Lower leg skin (tissue), 4 donors: Measurements from ENCODE around the gene LSM3. TPM values are rescaled to one million over a fixed set of nuclear protein-coding genes. Genes with fewer than 3 reads are reported as not detected.

ENCODE experiments used
- DNase-seq, 2 donors: peaks; one replicate each; pipeline ENCODE4 v3.0.0-alpha.2; 2019; ENCODE audit warnings: low spot score in 2 of 2
- H3K4me3 ChIP-seq: fragments of 200-600 bp; sonication (generic); 2 replicates; pipeline ENCODE4 v1.5.1; 2017; ENCODE audit warnings: mild to moderate bottlenecking, low read depth; ENCODE audit not compliant: poor library complexity, severe bottlenecking
- CTCF ChIP-seq, 3 donors: fragments of 450-650 bp; IDR thresholded peaks; one replicate each; pipeline ENCODE4 v1.5.1; 2016; ENCODE audit warnings: antibody characterized with exemption in 3 of 3, mild to moderate bottlenecking in 3 of 3, moderate library complexity in 2 of 3
- POLR2A ChIP-seq, 2 donors: fragments of 450-650 bp; IDR thresholded peaks; one replicate each; pipeline ENCODE4 v1.6.1; 2016 to 2017; ENCODE audit warnings: antibody characterized with exemption in 2 of 2, mild to moderate bottlenecking in 1 of 2, moderate library complexity in 1 of 2
- WGBS, 2 donors: methylation state at CpG; one replicate each; pipeline ENCODE4 v1.1.5; 2018; 5-methylcytosine and 5-hydroxymethylcytosine counted together
- intact Hi-C: fragments of 100-400 bp; cut with DNase I; formaldehyde crosslinking; loops from one replicate; pipeline ENCODE4 v1.15.0; 2023; ENCODE audit warnings: low total_unique reads
- total RNA-seq, 4 donors: library from RNA; depleted of rRNA; stranded (reverse); fragments of >200 nt; gene quantifications; one replicate each; pipeline ENCODE4 v1.1.0, GENCODE V29; 2016

Gene LSM3
- total RNA-seq, 4 donors from 2014 or later = 7.6 to 11.4 (median 8.2) TPM

- peak in 1 of 2 donors; percentile 13 for DNase-seq
- intact Hi-C loops = no loop called here
- H3K4me3 ChIP-seq = no peak overlapping the region
- TF ChIP-seq POLR2A (IDR thresholded peaks at IDR 0.05) (no peak), CTCF (IDR thresholded peaks at IDR 0.05) (no peak)
- WGBS, 2 donors = 80% methylated on average over 20 to 28 of the region's 28 CpGs
These were observed 30.3 kb upstream of the LSM3 start for GRCh38 chr3:14148041-14148985.

- 95 to 100% methylated on average over 9 of the region's 9 CpGs for WGBS, 2 donors
- no peak overlapping the region for H3K4me3 ChIP-seq
- TF ChIP-seq POLR2A (IDR thresholded peaks at IDR 0.05) = no peak
- TF ChIP-seq CTCF (IDR thresholded peaks at IDR 0.05) = no peak
- DNase-seq = no peak
- intact Hi-C loops = no loop called here
These were observed 28.5 kb upstream of the LSM3 start for GRCh38 chr3:14150078-14150477.

GRCh38 chr3:14150491-14151230 lies 28.0 kb upstream of the LSM3 start:
- DNase-seq = peak in 1 of 2 donors; percentile 8
- intact Hi-C loops = no loop called here
- WGBS, 2 donors = 94 to 95% methylated on average over 9 of the region's 9 CpGs
- TF ChIP-seq POLR2A (IDR thresholded peaks at IDR 0.05) = no peak
- TF ChIP-seq CTCF (IDR thresholded peaks at IDR 0.05) = no peak
- no peak overlapping the region for H3K4me3 ChIP-seq

GRCh38 chr3:14151471-14152083 lies 27.0 kb upstream of the LSM3 start:
- intact Hi-C loops = no loop called here
- no peak for DNase-seq
- no peak overlapping the region for H3K4me3 ChIP-seq
- 83 to 84% methylated on average over 11 to 12 of the region's 12 CpGs for WGBS, 2 donors
- TF ChIP-seq CTCF (IDR thresholded peaks at IDR 0.05) = no peak
- no peak for TF ChIP-seq POLR2A (IDR thresholded peaks at IDR 0.05)

- 89 to 91% methylated on average over 11 of the region's 11 CpGs for WGBS, 2 donors
- intact Hi-C loops = no loop called here
- no peak for DNase-seq
These were observed 26.2 kb upstream of the LSM3 start for GRCh38 chr3:14152233-14152962.

More at GRCh38 chr3:14152233-14152962, 26.2 kb upstream of the LSM3 start:
- TF ChIP-seq CTCF (IDR thresholded peaks at IDR 0.05) (no peak), POLR2A (IDR thresholded peaks at IDR 0.05) (no peak)
- H3K4me3 ChIP-seq = no peak overlapping the region
